HL-60 (cell line): ENCODE data around the gene EFNA2.

Experiments
- GABPA ChIP-seq: IDR thresholded peaks from 2 replicates; pipeline ENCODE4 v1.6.1; 2012; ENCODE audit warnings: low read depth
- POLR2AphosphoS5 ChIP-seq: IDR thresholded peaks from 2 replicates; pipeline ENCODE4 v1.6.1; 2012; ENCODE audit warnings: low read depth
- TF ChIP-seq, protein P1 (sequence below): IDR thresholded peaks from one replicate; pipeline ENCODE4 v1.5.1; 2011; ENCODE audit warnings: low read length, control low read depth, inconsistent platforms; ENCODE audit not compliant: insufficient read depth

DNA sequence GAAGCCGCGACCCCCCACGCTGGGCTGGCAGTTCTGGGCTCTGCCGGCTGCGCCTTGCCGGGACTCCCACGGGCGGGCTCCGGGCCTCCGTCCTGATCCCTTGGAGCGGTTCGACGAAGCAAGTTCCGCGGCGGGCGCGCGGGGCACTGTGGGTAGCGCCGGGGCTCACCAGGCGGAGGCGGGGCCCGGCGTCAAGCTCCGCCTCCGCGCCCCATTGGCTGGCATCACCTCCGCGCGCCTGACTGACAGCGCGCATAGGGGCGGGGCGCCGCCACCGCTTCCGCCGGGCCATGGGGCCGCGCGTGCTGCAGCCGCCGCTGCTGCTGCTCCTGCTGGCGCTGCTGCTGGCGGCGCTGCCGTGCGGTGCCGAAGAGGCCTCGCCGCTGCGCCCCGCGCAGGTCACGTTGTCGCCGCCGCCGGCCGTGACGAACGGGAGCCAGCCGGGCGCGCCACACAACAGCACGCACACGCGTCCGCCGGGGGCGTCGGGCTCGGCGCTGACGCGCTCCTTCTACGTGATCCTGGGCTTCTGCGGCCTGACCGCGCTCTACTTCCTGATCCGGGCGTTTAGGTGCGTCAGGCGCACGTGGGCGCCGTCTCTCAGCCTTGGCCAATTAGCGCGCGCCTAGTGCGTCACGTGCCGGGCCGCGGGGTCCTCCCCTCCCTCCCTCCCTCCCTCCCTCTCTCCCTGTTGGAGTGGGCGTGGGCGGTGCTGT lies 10.3 kb upstream of the EFNA2 start, which contains the start of gene FAM174C:
- peak; percentile 66 for TF ChIP-seq POLR2AphosphoS5
- TF ChIP-seq, protein P1, sequence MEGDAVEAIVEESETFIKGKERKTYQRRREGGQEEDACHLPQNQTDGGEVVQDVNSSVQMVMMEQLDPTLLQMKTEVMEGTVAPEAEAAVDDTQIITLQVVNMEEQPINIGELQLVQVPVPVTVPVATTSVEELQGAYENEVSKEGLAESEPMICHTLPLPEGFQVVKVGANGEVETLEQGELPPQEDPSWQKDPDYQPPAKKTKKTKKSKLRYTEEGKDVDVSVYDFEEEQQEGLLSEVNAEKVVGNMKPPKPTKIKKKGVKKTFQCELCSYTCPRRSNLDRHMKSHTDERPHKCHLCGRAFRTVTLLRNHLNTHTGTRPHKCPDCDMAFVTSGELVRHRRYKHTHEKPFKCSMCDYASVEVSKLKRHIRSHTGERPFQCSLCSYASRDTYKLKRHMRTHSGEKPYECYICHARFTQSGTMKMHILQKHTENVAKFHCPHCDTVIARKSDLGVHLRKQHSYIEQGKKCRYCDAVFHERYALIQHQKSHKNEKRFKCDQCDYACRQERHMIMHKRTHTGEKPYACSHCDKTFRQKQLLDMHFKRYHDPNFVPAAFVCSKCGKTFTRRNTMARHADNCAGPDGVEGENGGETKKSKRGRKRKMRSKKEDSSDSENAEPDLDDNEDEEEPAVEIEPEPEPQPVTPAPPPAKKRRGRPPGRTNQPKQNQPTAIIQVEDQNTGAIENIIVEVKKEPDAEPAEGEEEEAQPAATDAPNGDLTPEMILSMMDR: no peak
- no peak for TF ChIP-seq GABPA
